Naive thymus-derived CD4-positive, alpha-beta T cell (primary cell): ENCODE measurements around the gene SLC4A4. TPM values are rescaled to one million over a fixed set of nuclear protein-coding genes. Genes with fewer than 3 reads are reported as not detected.

Source experiments
- ATAC-seq: fragments of 150-1000 bp; cut with Tn5 transposase; 2 replicates; pipeline ENCODE4 v1.10.0; 2021; ENCODE audit warnings: mild to moderate bottlenecking, moderate library complexity
- CTCF ChIA-PET: fragments of 350-600 bp; sonication (Branson Sonifier 250); formaldehyde crosslinking; loops from one replicate; lab custom pipeline; 2021; ENCODE audit warnings: antibody characterized with exemption; lab: Charles Lee
- POLR2A ChIA-PET: fragments of 350-600 bp; sonication (Branson Sonifier 250); formaldehyde crosslinking; loops from one replicate; lab custom pipeline; 2021; ENCODE audit warnings: antibody characterized with exemption, inconsistent platforms; lab: Charles Lee
- DNase-seq, 9 donors: peaks; one replicate each; pipeline versions ENCODE4 v3.0.0 to v3.0.0-alpha.2; 2020 to 2022; ENCODE audit warnings: mixed read lengths in 1 of 9
- H3K27ac ChIP-seq: one replicate; pipeline ENCODE4 v1.7.0; 2013; ENCODE audit warnings: mild to moderate bottlenecking, low read depth, low read length, moderate library complexity
- H3K27me3 ChIP-seq, 2 donors: one replicate each; pipeline ENCODE4 v1.7.0; 2013; ENCODE audit warnings: low read length in 2 of 2, mild to moderate bottlenecking in 2 of 2, moderate library complexity in 2 of 2; ENCODE audit not compliant: control insufficient read depth in 2 of 2, insufficient read depth in 2 of 2
- H3K36me3 ChIP-seq, 3 experiments: 1 replicate in 2 of 3; 2 replicates in 1 of 3; pipeline ENCODE4 v1.7.0; 2013; ENCODE audit warnings: low read length in 3 of 3, mild to moderate bottlenecking in 3 of 3, moderate library complexity in 1 of 3; ENCODE audit not compliant: insufficient read depth in 3 of 3, control insufficient read depth in 2 of 3
- H3K4me1 ChIP-seq, 2 donors: one replicate each; pipeline ENCODE4 v1.7.0; 2013; ENCODE audit warnings: low read length in 2 of 2, mild to moderate bottlenecking in 2 of 2, moderate library complexity in 1 of 2; ENCODE audit not compliant: control insufficient read depth in 2 of 2, insufficient read depth in 2 of 2
- H3K4me3 ChIP-seq: 2 replicates; pipeline ENCODE4 v1.7.0; 2013; ENCODE audit warnings: mild to moderate bottlenecking, low read length
- H3K9me3 ChIP-seq, 3 experiments: 1 replicate in 2 of 3; 2 replicates in 1 of 3; pipeline ENCODE4 v1.7.0; 2013; ENCODE audit warnings: low read length in 3 of 3; ENCODE audit not compliant: control insufficient read depth in 2 of 3
- H3K27ac Mint-ChIP-seq, 9 donors: one replicate each; pipeline ENCODE4 v1.8.0; 2020 to 2022; ENCODE audit warnings: mixed read lengths in 9 of 9, mild to moderate bottlenecking in 8 of 9, moderate library complexity in 5 of 9, inconsistent platforms in 2 of 9
- H3K27me3 Mint-ChIP-seq, 5 donors: one replicate each; pipeline ENCODE4 v1.8.0; 2021 to 2022; ENCODE audit warnings: mixed read lengths in 5 of 5, mild to moderate bottlenecking in 1 of 5
- H3K36me3 Mint-ChIP-seq, 5 donors: one replicate each; pipeline ENCODE4 v1.8.0; 2020 to 2022; ENCODE audit warnings: mixed read lengths in 5 of 5, mild to moderate bottlenecking in 3 of 5, inconsistent platforms in 1 of 5
- H3K4me1 Mint-ChIP-seq, 7 donors: one replicate each; pipeline ENCODE4 v1.8.0; 2020 to 2022; ENCODE audit warnings: mixed read lengths in 7 of 7, mild to moderate bottlenecking in 3 of 7, inconsistent platforms in 1 of 7
- H3K4me3 Mint-ChIP-seq, 10 donors: one replicate each; pipeline ENCODE4 v1.8.0; 2020 to 2022; ENCODE audit warnings: mild to moderate bottlenecking in 10 of 10, mixed read lengths in 10 of 10, moderate library complexity in 6 of 10, inconsistent platforms in 2 of 10
- H3K9me3 Mint-ChIP-seq, 11 donors: one replicate each; pipeline ENCODE4 v1.8.0; 2020 to 2022; ENCODE audit warnings: mixed read lengths in 11 of 11, mild to moderate bottlenecking in 4 of 11, inconsistent platforms in 1 of 11, moderate library complexity in 1 of 11
- intact Hi-C, 2 donors: fragments of 100-400 bp; cut with micrococcal nuclease; formaldehyde crosslinking; loops; one replicate each; pipeline ENCODE4 v1.15.1; 2023
- polyA plus RNA-seq, 2 donors: library from polyadenylated mRNA; unstranded; fragments of 300-500 nt; fragmentation: Illumina TruSeq; gene quantifications; one replicate each; pipeline ENCODE4 v1.2.3, GENCODE V29; 2021
- total RNA-seq, 6 experiments: library from RNA in 5 of 6; stranded (reverse) in 5 of 6; gene quantifications; 1 replicate in 5 of 6; 2 replicates in 1 of 6; pipeline ENCODE4 v1.2.3 and lab custom pipeline; 2021 to 2026

SLC4A4 gene
- total and polyA plus RNA-seq, 7 experiments from 2014 or later = 0.36 to 2.7 (median 1.2) TPM; not detected in 4

DNA sequence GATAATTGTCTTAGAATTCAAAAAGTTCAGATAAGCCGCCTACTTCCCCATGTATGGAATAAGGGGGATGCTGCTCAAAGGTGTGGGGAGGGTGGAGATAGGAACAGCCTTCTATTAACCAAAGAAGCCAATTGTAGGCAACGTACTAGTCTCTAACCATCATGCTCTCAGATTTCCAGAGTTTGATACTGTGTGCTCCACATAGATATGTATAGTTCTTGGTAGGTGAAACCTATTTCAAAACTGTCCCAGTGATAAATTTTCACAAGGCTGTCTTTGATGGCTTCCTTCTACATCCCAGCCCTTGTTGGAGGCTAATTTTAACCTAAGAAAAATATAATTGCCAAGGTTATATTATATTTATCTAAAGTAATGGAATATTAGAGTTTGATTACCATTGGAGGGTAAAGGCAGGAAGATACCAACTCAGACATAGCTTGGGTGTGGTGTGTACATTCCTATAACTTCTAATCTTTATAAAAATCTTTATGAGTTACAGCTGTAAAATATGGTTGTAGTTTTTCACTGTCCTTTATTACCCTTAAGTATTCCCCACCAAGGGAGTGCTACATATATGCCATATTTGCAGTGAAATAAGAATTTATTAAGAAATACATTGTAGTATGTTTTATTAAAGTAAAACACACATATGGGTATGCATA is 87.7 kb downstream of the SLC4A4 start:
- H3K36me3 ChIP-seq = no peaks in the 10 kb centered on the region
- POLR2A ChIA-PET = no interaction called here
- peaks cover 0 to 10% (median 5%) of the 10 kb centered on the region in 5 donors for H3K27me3 Mint-ChIP-seq
- no peak overlapping the region for H3K27ac ChIP-seq
- CTCF ChIA-PET = no interaction called here
- no peaks in the 10 kb centered on the region for H3K9me3 ChIP-seq
- no peak overlapping the region for H3K27ac Mint-ChIP-seq
- intact Hi-C loops = no loop called here
- ATAC-seq (no peak), DNase-seq (no peak)
- no peaks in the 10 kb centered on the region for H3K27me3 ChIP-seq
- no peaks in the 10 kb centered on the region for H3K4me1 Mint-ChIP-seq
- no peaks in the 10 kb centered on the region for H3K4me1 ChIP-seq
- H3K36me3 Mint-ChIP-seq = no peaks in the 10 kb centered on the region
- no peak overlapping the region for H3K4me3 Mint-ChIP-seq
- peaks cover 0 to 5% (median 0%) of the 10 kb centered on the region in 11 donors for H3K9me3 Mint-ChIP-seq
- H3K4me3 ChIP-seq = no peak overlapping the region

DNA sequence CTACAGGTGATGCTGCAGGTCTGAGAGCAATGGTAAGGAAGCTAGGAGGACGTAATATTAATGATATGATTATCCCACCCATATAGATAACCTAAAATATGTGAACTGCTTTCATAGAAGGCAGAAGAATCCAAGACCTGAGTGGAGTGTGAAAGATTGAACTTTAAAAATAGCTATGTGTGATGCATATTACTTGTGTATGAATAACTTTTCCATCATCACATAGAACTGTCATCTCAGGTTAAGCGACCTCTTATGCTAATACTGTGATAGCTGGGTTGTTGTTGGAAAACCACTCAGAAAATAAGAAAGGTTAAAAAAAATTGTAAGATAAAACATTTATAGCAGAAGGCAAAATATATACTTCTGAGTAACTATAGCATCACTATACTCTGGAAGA is 90.3 kb downstream of the SLC4A4 start:
- H3K9me3 ChIP-seq = no peaks in the 10 kb centered on the region
- H3K27ac ChIP-seq = no peak overlapping the region
- H3K4me1 Mint-ChIP-seq = no peaks in the 10 kb centered on the region
- ChIA-PET CTCF (no interaction called here), POLR2A (no interaction called here)
- no peak overlapping the region for H3K27ac Mint-ChIP-seq
- peaks cover 0 to 5% (median 0%) of the 10 kb centered on the region in 11 donors for H3K9me3 Mint-ChIP-seq
- DNase-seq (no peak), ATAC-seq (no peak)
- intact Hi-C loops = no loop called here
- H3K27me3 Mint-ChIP-seq = peaks cover 0 to 14% (median 5%) of the 10 kb centered on the region in 5 donors
- no peaks in the 10 kb centered on the region for H3K4me1 ChIP-seq
- no peak overlapping the region for H3K4me3 ChIP-seq
- H3K27me3 ChIP-seq = no peaks in the 10 kb centered on the region
- no peak overlapping the region for H3K4me3 Mint-ChIP-seq
- H3K36me3 ChIP-seq = no peaks in the 10 kb centered on the region
- H3K36me3 Mint-ChIP-seq = no peaks in the 10 kb centered on the region

DNA sequence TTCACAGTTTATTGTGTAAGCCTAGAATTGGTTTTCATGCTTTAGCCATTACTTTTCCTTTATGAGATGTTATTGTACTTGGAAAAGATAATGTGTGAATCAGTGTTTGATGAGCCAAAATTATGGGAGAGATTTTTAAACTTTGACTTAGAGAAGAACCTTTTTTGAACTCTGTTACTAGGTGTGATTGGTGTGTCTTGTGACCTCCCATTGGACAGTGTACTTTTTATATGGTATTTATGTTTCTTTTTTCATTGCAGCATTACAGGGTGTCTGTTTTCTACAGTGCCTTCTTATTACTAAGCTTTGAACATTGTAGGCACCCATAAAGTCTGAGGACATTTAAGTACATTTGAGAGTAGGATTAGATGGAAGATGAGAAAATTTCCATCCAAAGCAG is 91.1 kb downstream of the SLC4A4 start:
- Histone ChIP-seq H3K27me3 (no peaks in the 10 kb centered on the region), H3K4me1 (no peaks in the 10 kb centered on the region), H3K27ac (no peak overlapping the region), H3K4me3 (no peak overlapping the region), H3K9me3 (no peaks in the 10 kb centered on the region), H3K36me3 (no peaks in the 10 kb centered on the region)
- Mint-ChIP-seq H3K9me3 (peaks cover 0 to 9% (median 2%) of the 10 kb centered on the region in 11 donors), H3K4me3 (no peak overlapping the region), H3K4me1 (no peaks in the 10 kb centered on the region), H3K36me3 (no peaks in the 10 kb centered on the region), H3K27ac (no peak overlapping the region), H3K27me3 (peaks cover 0 to 14% (median 5%) of the 10 kb centered on the region in 5 donors)
- POLR2A ChIA-PET = no interaction called here
- DNase-seq = no peak
- ATAC-seq = no peak
- intact Hi-C loops = no loop called here
- CTCF ChIA-PET = no interaction called here

DNA sequence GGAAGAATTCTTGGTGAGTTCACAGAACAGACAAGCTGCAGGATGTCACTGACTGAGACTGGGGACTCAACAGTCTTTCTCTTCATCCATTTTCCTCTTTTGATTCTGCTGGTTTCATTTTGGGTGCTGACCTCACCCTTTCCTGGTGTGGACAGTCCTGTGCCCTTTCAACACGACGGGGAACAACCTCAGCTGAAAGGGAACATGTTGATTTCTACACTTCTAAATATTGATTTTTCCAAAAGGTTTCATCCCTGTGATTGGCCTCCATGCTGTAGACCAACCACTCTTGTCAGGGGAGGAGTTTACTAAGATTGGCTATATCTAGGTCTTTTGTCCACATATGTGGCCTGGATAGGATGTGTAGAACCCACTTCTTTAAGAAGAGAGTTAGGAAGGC is 91.8 kb downstream of the SLC4A4 start:
- Mint-ChIP-seq H3K36me3 (no peaks in the 10 kb centered on the region), H3K27ac (no peak overlapping the region), H3K9me3 (peaks cover 0 to 5% (median 2%) of the 10 kb centered on the region in 11 donors), H3K4me1 (no peaks in the 10 kb centered on the region), H3K4me3 (no peak overlapping the region), H3K27me3 (peaks cover 0 to 14% (median 5%) of the 10 kb centered on the region in 5 donors)
- ATAC-seq (no peak), DNase-seq (no peak)
- ChIA-PET CTCF (no interaction called here), POLR2A (no interaction called here)
- H3K9me3 ChIP-seq = no peaks in the 10 kb centered on the region
- H3K27ac ChIP-seq = no peak overlapping the region
- H3K4me3 ChIP-seq = no peak overlapping the region
- no peaks in the 10 kb centered on the region for H3K27me3 ChIP-seq
- no peaks in the 10 kb centered on the region for H3K36me3 ChIP-seq
- intact Hi-C loops = no loop called here
- no peaks in the 10 kb centered on the region for H3K4me1 ChIP-seq

DNA sequence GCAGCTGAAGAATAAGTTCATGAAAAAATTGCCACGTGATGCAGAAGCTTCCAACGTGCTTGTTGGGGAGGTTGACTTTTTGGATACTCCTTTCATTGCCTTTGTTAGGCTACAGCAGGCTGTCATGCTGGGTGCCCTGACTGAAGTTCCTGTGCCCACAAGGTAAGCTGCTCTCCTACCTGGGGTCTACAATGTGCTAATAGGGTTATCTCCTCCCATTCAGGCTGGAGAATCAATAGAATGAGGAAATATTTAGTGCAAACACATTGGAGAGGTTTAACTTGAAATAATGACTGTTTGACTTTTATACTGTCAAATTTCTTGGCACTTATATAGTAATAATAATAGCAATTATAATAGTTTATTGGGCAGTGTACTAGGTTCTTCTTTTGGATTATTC is 101.8 kb downstream of the SLC4A4 start:
- no peaks in the 10 kb centered on the region for H3K9me3 ChIP-seq
- no peaks in the 10 kb centered on the region for H3K4me1 ChIP-seq
- Mint-ChIP-seq H3K27me3 (peaks cover 0 to 5% (median 3%) of the 10 kb centered on the region in 5 donors), H3K27ac (no peak overlapping the region), H3K4me3 (no peak overlapping the region), H3K9me3 (peaks cover 0 to 5% (median 0%) of the 10 kb centered on the region in 11 donors), H3K4me1 (peaks cover 0 to 2% (median 0%) of the 10 kb centered on the region in 7 donors), H3K36me3 (no peaks in the 10 kb centered on the region)
- ChIA-PET CTCF (no interaction called here), POLR2A (no interaction called here)
- ATAC-seq = no peak
- H3K27ac ChIP-seq = no peak overlapping the region
- intact Hi-C loops = no loop called here
- no peak for DNase-seq
- H3K4me3 ChIP-seq = no peak overlapping the region
- no peaks in the 10 kb centered on the region for H3K27me3 ChIP-seq
- H3K36me3 ChIP-seq = no peaks in the 10 kb centered on the region

DNA sequence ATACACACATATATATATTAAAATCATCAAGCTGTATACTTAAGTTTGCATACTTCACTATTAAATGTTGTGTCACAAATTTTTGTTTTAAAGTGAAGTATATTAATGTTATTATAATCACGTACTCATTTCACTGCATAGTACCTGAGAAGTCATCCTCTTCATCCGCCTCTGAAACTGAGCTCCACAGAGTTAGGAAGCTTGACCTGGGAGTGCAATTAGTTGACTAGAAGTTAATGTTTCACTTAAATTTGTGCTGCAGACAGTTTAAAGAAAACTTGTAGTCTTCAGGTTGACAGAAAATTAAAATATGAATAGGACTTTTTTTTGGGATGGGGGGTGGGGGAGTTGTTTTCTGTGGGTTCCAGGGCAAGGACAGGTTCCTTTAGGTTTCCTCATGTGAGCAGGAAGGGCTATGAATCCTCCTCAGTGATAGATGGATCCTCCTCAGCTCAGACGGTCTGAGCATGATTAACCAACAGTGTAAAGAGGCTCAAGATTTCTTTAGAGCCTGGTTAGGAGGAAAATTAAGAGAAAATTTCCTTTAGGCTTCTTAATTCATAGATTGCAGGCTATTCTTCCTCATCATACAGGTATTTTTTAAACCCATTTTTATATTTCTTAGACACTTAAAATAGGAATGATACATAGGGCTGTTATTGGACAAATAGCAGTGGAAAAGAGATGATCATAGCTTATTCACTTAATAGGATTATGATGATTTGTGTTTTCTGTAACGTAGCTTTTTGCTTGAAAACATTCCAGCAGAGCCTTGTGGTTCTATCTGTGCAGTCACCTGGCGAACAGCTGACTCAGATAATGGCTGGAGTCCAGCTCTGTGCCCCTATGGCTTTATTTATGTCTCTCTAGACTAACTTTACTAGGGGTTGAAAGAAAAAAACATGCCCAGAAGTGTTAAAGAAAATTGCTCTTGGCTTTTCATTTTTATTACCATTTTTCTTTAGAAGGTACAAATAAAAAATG is 102.7 kb downstream of the SLC4A4 start:
- Mint-ChIP-seq H3K4me3 (no peak overlapping the region), H3K27ac (no peak overlapping the region), H3K9me3 (peaks cover 0 to 5% (median 0%) of the 10 kb centered on the region in 11 donors), H3K27me3 (peaks cover 0 to 5% (median 3%) of the 10 kb centered on the region in 5 donors), H3K36me3 (no peaks in the 10 kb centered on the region), H3K4me1 (peaks cover 0 to 2% (median 0%) of the 10 kb centered on the region in 7 donors)
- ATAC-seq = no peak
- no peak overlapping the region for H3K27ac ChIP-seq
- no peaks in the 10 kb centered on the region for H3K4me1 ChIP-seq
- ChIA-PET CTCF (no interaction called here), POLR2A (no interaction called here)
- no peak overlapping the region for H3K4me3 ChIP-seq
- no peak for DNase-seq
- intact Hi-C loops = no loop called here
- no peaks in the 10 kb centered on the region for H3K9me3 ChIP-seq
- no peaks in the 10 kb centered on the region for H3K36me3 ChIP-seq
- no peaks in the 10 kb centered on the region for H3K27me3 ChIP-seq
